ENCODE results near the gene TADA2B.

The TADA2B gene

DNA sequence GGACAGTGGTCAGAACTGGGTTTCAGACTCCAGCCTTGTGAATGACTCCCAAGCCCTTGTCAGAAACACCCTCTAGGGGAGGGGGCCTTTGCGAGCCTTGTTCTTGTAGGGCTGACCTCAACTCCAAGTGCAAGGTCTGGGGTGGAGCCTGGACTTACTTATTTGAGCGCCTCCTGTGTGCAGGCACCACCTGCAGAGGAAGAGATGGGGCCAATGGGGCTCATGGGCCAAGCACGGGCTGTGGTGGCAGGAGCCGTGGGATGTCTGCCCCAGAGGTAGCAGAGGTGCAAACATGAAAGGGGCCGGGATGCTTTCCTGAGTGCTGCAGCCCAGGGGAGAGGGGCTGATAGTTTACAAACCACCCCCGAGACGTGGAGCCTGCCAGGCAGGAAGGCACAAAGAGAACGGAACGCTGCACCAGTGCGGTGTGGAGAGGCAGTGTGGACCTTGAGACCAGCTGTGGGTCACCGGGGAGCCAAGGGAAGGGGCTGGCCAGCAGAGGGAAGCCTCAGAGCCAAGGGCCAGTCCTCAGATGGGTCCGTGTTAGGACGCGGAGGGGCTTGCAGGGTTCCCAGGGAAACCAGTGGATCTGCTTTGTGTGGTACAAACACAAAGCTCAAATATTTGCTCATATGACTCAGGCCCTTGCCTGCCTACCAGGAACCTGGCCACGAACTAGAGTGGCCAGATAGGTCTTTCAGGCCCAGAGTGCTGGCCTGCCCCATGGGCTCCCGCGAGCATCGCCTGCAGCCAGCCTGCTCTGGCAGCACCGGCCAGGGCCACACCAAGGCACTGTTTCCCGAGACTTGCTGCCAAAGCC, 8.7 kb upstream of the TADA2B start:
- peak overlapping the region in 1 of 21 experiments; percentile 21 for H3K27ac ChIP-seq

DNA sequence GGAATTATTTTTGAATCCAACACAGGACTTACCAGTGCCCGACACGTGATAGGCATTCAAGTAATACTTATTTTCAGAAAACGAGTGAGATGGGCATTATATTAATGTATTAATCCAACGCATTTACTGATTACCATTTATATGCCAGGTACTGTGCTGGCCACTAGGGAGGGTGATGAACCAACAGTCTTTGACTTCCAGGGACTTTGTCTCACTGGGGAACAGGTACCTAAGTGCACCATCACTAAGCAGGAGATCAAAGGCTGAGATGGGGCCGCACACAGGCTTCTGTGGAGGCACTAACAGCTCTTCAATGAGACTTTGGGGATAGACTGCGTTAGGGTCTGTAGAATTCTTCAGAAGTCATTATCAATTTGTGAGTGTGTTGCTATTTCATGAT, 5.7 kb upstream of the TADA2B start:
- no peak overlapping the region for H3K27ac ChIP-seq
- no peak overlapping the region for H3K4me3 ChIP-seq

More for the DNA sequence above, 8.7 kb upstream of the TADA2B start:
- no peak overlapping the region for H3K4me3 ChIP-seq

DNA sequence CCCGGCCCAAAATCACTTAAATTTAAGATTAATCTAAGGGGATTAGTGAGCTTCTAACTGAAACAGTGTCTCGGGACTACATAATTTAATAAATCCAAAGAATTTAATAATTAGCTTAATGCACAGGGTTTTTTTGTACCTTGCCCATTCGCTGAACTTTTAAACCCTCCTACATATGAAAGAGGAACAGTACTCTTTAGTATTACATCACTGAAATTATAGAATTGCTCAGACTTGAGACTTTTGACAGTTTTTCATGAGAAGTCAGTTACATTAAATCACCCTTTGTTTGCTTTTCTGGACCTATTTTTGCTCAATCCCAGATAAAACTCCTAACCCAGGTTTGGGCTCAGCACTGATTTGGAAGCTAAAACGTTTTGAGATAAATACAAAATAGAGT, 2.4 kb upstream of the TADA2B start:
- H3K27ac ChIP-seq = no peak overlapping the region
- H3K4me3 ChIP-seq = no peak overlapping the region

DNA sequence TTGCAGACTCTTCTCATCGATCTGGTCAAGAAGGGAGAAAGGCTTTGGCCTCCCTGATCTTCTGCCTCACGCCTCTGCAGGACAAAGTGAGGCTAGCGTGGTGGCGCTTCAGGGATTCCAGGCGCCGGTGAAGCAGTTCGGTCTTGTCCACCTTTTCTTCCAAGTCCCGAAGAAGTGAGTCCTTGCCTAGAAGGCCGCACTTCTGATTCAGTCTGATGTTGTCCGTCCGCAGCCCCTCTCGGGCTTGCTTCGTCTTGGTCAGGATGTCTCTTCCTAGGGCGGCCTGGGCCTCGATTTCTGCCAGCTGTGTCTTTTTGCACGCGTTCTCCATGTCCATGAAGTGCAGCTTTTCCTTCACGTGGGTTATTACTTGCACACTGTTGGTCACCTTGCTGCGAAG, 1.9 kb upstream of the TADA2B start:
- no peak overlapping the region for H3K27ac ChIP-seq
- H3K4me3 ChIP-seq = no peak overlapping the region

DNA sequence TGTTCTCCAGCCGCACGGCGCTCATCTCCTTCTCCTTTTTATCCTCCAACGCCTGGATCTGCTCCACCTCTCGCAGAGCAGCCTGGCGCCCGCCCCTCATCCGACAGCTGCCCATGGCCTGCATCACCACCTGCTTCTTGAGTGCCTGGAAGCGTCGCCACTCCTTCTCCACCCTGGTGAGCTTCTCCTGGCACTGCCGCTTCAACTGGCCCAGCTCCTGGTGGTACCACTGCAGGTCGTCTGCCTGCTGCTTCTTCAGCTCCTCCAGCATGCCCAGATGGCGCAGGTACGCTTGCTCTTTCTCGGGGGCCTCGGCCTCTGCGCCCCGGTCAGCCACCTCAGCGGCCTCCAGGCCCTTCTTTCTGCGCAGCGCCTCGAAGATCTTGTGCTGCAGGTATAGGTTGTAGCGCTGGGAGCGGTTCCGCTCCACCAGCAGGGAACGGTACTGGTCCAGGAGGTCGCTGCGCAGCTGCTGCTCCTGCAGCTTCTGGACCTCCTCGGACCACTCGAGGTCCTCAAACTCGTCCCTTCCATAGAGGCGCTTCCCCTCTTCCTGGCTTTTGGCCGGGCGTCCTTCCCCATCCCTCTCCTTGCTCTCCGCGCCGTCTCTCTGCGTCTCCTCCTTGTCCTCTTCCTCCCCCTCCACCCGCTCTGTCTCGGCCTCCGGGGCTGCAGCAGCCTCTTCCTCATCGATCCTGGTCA, 1.2 kb upstream of the TADA2B start:
- Histone ChIP-seq H3K4me3 (peak overlapping the region; percentile 58 to 88 (median 66)), H3K27ac (peak overlapping the region in 20 of 21 experiments; percentile 3 to 85 (median 72))

DNA sequence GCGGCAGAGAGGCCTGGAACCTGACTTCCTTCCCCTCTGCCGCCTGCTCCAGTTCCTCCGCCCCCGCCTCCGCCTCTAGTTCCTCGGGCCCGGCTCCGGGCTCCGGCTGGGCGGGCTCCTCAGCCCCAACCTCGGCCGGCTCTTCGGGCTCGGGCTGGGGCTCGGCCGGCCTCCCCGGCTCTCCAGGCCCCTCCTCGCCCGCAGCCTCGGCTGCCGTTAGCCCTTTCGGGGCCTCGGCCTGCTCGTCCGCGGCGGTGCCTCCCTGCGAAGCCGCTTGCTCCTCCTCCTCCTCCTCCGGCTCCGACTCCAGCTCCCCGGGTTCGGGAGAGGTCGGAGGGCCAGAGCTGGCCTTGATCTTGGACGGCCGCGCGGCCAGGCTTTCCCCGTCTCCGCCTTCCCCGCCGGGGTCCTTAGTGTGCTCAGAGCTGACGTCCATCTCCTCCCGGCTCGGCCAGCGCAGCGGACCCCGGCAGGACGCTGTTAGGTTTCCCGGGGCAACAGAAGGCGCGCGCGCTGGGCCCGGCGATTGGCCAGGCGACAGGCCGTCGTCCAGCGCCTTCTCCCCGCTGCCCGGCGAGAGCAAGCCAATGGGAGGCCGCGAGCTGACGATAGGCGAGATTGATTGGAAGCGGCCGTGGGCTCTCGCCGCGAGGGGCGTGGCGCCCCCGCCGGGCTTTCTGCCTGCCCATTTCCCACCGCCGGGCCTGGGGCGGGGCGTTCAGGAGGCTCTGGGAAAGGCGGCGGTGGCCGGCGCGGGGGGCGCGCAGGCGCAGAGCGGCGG, 479 bp upstream of the TADA2B start:
- peak overlapping the region; percentile 58 to 88 (median 66) for H3K4me3 ChIP-seq
- peak overlapping the region; percentile 3 to 85 (median 71) for H3K27ac ChIP-seq

DNA sequence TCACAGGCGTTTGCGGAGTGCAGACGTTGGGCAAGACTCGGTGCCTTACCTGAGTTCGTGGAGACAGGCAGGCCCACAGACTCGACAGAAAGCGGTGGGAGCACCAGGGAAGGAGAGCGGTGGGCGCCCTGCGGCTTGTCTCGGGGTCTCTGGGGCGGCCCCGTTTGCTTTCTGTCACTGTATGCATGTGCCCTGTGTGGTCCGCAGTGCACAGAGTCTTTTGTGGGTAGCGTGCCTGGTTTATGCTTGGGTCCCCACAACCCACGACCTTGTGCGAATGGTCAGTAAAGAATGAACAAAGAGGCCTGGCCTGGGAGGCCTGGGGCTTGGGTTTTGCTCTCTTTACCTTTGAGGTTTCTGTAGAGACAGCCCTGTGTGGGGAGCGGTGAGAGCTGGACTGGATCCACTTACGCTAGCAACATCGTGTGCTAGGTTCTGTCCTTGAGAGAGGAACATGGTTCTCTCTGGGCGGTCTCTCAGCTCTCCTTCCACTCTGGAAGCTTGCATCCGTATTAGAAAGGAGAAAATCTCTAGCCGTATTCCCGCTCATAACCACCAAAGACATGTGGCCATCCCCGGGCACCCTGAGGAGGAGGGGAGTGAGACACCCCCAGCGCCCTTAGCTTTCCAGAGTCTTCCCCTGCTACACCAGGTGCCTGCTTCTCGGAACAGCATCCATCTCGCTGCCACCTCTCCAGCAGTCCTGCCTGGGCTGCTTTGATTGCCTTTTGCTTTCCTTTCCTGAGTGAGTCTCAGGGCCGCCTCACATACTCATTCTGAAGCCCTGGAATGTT, 1.2 kb downstream of the TADA2B start:
- H3K27ac ChIP-seq = peak overlapping the region in 20 of 21 experiments; percentile 77 to 96 (median 91)

DNA sequence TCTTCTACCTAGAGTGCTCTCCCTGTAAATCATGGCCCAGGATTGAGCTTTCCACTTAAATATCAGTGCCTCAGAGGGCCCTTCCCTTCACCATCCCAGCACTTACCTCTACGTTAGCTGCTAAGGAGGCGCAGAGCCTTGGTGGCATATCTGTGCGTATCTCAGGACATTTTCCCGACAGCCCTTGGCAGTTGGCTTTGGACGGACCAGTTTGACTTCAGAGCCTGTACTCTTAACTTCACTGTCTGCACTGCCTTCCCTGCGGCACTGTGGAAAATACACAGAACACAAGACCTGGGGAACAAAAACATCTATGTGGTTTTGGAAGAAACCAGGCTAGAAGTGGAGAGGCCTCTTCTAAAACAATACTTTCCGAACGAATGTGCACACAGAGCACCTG, 2.4 kb downstream of the TADA2B start:
- peak overlapping the region in 4 of 21 experiments; percentile 14 to 90 (median 30) for H3K27ac ChIP-seq
- H3K4me3 ChIP-seq = peak overlapping the region in 1 of 7 experiments; percentile 96

More for the DNA sequence above, 1.2 kb downstream of the TADA2B start:
- H3K4me3 ChIP-seq = peak overlapping the region; percentile 66 to 100 (median 95)

DNA sequence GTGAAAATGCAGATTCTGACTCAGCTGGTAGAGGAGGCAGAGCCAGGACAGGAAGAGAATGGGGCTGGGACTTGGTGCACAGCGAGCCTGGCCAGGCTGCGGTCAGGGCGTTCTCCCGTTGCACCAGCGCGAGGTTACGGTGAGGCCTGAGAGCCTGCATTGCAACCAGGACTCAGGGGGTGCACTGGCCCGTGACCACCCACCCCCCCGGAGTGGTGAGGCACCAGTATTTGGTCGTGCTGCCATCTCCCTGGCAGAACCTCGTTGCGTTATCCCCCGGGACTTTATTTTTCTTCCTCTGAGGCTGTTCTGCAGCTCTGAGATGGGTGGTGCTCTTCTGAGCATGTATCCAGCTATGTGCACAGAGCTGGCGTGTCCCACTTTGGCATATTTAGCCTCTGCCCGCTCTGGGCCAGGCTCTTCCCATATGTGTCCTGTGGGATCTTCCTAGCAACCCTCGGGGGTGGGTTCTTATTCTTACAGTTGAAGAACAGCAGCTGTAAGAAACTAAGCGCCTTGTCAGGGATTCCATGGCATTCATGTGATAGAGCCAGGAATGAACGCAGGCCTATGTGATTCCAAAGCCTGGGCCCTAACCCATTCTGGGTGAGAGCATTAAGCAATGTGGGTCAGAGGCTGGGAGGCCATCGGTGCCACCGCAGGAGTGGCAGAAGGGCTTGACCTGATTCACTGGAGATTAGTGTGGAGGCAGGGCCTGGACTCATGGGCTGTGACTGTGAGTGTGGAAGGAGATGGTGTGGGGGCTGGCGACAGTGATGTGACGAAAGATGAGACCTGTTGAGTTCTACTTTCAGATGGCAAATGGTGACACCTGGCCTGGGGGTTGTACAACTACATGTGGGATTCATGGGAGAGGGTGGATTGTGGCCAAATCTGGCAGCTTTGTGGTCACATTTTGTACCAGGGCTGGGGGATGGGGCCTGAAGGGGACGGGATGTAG, 3.1 kb downstream of the TADA2B start:
- H3K27ac ChIP-seq = peak overlapping the region in 6 of 21 experiments; percentile 13 to 90 (median 32)
- H3K4me3 ChIP-seq = no peak overlapping the region

DNA sequence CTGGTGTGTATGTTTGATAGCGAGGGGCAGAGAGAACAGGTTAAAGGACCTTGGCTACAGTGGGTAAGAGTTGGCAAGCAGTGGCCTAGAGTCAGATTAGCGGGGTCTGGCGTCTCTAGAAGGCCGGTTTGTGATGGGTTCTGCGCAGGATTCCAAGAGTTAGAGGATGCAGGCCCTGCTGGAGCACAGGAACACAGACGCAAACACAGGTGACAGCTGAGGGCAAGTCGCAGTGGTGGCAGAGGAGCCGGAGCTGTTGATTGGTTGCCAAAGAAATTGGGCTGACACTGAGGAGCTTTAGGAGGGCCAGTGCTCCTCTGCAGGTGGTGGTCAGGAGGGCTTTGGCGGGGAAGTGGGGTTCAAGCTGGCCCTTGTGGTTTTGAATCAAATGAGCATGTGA, 3.8 kb downstream of the TADA2B start:
- peak overlapping the region in 2 of 21 experiments; percentile 20 to 90 for H3K27ac ChIP-seq
- no peak overlapping the region for H3K4me3 ChIP-seq

DNA sequence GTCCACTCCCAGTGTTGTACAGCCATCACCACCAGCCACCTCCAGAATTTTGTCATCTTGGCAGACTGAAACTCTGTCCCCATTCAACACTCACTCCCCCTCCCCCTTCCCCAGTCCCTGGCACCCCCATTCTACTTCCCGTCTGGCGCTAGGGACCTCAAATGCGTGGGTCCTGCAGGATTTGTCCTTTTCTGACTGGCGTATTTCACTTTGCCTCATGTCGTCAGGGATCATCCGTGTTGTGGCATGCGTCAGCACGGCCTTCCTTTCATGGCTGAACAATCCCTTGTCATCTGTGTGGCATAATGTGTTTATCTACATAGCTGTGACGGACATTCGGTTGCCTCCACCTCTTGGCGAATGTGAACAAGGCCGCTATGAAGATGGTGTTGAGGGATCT, 5.5 kb downstream of the TADA2B start:
- Histone ChIP-seq H3K4me3 (no peak overlapping the region), H3K27ac (no peak overlapping the region)

DNA sequence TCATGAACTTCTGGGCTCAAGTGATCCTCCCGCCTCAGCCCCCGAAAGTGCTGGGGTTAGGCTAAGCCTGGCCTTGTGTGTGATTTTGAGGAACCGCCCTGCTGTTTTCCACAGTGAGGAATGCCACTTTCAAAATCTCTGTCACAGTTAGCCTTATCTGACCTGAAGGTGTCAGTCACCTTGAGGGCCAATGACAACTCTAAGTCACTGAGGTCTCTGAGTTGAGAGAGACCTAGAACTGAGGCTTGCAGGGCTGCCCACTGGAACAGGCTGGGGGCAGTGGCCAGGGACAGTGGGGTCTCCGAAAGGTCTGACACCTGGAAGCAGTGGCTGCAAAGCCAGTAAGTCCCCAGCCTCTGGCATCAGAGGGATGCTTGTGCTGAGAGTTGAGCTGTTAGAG, 6.1 kb downstream of the TADA2B start:
- Histone ChIP-seq H3K4me3 (no peak overlapping the region), H3K27ac (no peak overlapping the region)

DNA sequence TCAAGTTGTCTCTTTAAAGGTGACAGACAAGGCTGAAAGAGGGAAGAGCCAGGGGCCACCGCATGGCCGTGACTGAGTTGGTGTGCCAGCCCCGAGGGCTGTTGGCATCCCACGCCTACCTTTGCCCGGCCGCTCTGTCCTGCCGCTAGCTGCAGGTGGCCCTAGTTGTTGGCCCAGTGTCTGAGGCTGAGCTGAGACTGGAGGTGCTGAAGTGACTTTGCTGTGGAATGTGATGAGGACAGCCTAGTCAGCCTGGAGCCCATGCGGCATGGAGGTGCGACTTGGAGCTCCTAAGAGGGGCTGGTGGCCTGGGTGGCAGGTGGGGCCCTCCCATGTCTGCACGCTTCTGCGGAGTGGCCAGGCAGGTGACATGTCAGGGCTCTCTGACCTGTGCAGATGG, 6.6 kb downstream of the TADA2B start:
- Histone ChIP-seq H3K4me3 (no peak overlapping the region), H3K27ac (no peak overlapping the region)

DNA sequence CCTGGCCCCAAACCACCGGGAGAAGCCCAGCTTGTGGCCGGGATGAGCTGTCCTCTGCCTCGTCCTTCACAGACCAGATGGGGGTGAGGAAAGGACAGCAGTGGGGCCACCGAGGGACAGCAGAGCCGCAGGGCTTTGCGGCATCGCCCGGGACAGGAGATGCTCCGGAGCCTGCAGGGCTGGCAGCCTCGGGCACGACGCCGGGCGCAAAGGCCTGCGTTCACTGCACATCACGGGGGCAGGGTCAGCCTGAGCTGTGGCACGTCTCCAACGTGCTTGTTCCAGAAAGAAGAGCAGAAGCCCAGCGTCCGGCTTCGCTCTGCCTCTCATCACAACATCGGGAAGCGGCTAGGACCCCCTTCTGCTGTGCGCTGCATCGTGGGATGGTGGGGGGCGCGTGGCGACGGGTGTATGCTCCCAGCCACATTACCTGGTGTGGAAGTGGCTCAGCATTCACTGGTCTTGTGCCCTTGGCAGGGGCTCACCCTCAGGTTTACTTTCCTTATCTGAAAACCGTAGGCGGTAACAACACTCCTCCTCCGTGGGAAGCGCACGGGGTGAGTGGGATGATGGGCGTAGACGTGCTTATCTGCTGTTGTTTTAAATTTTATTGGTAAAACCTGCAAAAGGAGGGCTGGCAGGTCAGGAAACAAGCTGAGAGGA, 7.4 kb downstream of the TADA2B start:
- no peak overlapping the region for H3K4me3 ChIP-seq
- H3K27ac ChIP-seq = no peak overlapping the region

DNA sequence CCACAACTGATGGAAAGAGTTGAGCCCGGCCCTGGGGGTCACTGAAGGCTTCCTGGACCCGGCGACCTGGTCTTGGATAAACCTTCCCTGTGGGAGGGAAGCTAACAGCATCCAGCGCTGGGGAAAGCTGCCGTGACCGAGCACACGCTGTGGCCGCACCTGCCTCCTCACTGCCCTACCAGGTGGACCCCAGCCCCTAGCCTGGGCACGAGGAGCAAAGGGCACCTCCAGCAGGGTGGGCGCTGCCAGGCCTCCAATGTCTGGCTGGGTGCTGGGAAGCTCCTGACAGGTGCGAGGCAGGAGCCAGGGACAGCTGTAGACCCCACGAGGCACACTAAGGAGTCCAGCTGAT, 7.9 kb downstream of the TADA2B start:
- H3K4me3 ChIP-seq = no peak overlapping the region
- H3K27ac ChIP-seq = no peak overlapping the region

DNA sequence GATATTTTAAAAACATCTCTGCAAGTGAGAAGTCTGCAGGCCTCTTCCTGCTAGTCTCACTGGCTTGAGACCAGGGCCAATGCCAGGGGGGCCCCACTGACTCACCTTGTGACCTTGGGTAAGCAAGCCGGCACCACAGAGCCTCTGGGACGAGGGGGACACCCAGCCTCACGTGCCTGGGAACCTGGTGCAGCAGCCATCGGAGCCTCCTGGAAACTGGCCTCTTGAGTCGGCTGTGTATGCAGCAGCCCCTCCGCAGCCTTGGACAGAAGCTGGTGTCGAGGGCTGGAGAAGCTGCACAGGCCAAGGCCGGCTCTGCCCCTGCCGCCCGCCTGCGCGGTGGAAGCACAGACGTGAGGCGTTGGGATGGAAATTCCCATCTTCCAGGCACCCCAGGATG, 8.7 kb downstream of the TADA2B start:
- H3K4me3 ChIP-seq = no peak overlapping the region
- H3K27ac ChIP-seq = no peak overlapping the region

DNA sequence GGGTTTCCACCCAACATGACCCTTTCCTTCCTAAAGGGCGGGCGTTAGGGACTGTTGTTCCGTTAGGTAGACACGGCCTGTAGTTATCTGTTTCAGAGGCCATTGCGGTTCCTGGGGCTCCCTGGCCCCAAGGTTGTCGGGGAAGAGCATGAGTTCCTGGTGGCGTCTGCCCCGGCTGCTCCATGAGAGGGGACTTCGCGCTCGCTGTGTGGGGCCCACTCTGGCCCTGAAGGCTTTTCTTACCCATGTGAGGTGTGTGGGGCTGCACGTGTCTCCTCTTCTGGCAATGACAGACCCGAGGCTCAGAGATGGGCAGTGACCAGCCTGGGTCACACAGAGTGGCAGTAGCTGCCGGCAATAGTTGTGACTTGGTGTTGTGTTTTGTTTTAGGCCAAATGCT, 9.1 kb downstream of the TADA2B start:
- H3K27ac ChIP-seq = peak overlapping the region in 4 of 21 experiments; percentile 6 to 66 (median 41)
- no peak overlapping the region for H3K4me3 ChIP-seq

All from skin epidermis (tissue), 12 donors.